Spinal cord (tissue), 10 donors: ENCODE data around the gene CEP112. TPM values are rescaled to one million over a fixed set of nuclear protein-coding genes. Genes with fewer than 3 reads are reported as not detected.

ENCODE experiments used
- DNase-seq, 6 donors: peaks; one replicate each; pipeline versions ENCODE4 v3.0.0 to v3.0.0-alpha.2; 2013 to 2015; ENCODE audit warnings: low spot score in 6 of 6, low read depth in 4 of 6
- H3K27ac ChIP-seq: one replicate; pipeline ENCODE4 v1.5.1; 2013; ENCODE audit warnings: low read depth, low read length, control low read depth
- H3K27me3 ChIP-seq: one replicate; pipeline ENCODE4 v1.6.1; 2013; ENCODE audit warnings: low read length; ENCODE audit not compliant: control insufficient read depth, insufficient read depth
- H3K36me3 ChIP-seq: one replicate; pipeline ENCODE4 v1.6.1; 2013; ENCODE audit warnings: low read length; ENCODE audit not compliant: control insufficient read depth, insufficient read depth
- H3K4me1 ChIP-seq: one replicate; pipeline ENCODE4 v1.6.1; 2013; ENCODE audit warnings: low read length; ENCODE audit not compliant: control insufficient read depth, insufficient read depth
- H3K4me3 ChIP-seq: one replicate; pipeline ENCODE4 v1.5.1; 2013; ENCODE audit warnings: low read depth, low read length, control low read depth
- H3K9me3 ChIP-seq: one replicate; pipeline ENCODE4 v1.6.1; 2013; ENCODE audit warnings: low read length; ENCODE audit not compliant: control insufficient read depth, insufficient read depth
- WGBS: methylation state at CpG from one replicate; pipeline ENCODE4 v1.1.5; 2013; ENCODE audit warnings: missing lambda C conversion rate; ENCODE audit not compliant: insufficient coverage; 5-methylcytosine and 5-hydroxymethylcytosine counted together
- polyA plus RNA-seq, 2 donors: library from polyadenylated mRNA; unstranded; fragments of 120-200 nt; gene quantifications; one replicate each; pipeline ENCODE4 v1.2.1, GENCODE V29; 2013; ENCODE audit not compliant: insufficient read length in 2 of 2
- total RNA-seq, 2 donors: library from RNA; depleted of rRNA in 1 of 2; stranded (reverse); fragments of 120-200 nt in 1 of 2; fragments of >200 nt in 1 of 2; gene quantifications; one replicate each; pipeline versions ENCODE4 v1.2.3 to v1.2.4, GENCODE V29; 2013 to 2014
- donor health status: healthy.

CEP112 gene
- total and polyA plus RNA-seq, 4 donors: 9.1 to 26.2 (median 17.6) TPM

- H3K27ac ChIP-seq: peak overlapping the region; percentile 65
Measured at GRCh38 chr17:65918500-65918899, 273.4 kb downstream of the CEP112 start.

GRCh38 chr17:65917560-65917959, 274.4 kb downstream of the CEP112 start:
- H3K36me3 ChIP-seq: no peaks in the 10 kb centered on the region
- WGBS: 80% methylated on average over 6 of the region's 6 CpGs
- H3K4me3 ChIP-seq: no peak overlapping the region
- H3K27ac ChIP-seq: no peak overlapping the region
- H3K27me3 ChIP-seq: no peaks in the 10 kb centered on the region
- no peaks in the 10 kb centered on the region for H3K4me1 ChIP-seq
- no peak for DNase-seq
- H3K9me3 ChIP-seq: no peaks in the 10 kb centered on the region

More at GRCh38 chr17:65918500-65918899, 273.4 kb downstream of the CEP112 start:
- Histone ChIP-seq H3K9me3 (no peaks in the 10 kb centered on the region), H3K27me3 (no peaks in the 10 kb centered on the region), H3K36me3 (no peaks in the 10 kb centered on the region), H3K4me3 (no peak overlapping the region), H3K4me1 (no peaks in the 10 kb centered on the region)
- WGBS: no CpG with 5 or more reads among the region's 1 CpG
- no peak for DNase-seq

GRCh38 chr17:65916425-65916824, 275.5 kb downstream of the CEP112 start:
- H3K4me1 ChIP-seq: no peaks in the 10 kb centered on the region
- no peak overlapping the region for H3K4me3 ChIP-seq
- no peak for DNase-seq
- no peaks in the 10 kb centered on the region for H3K9me3 ChIP-seq
- no peak overlapping the region for H3K27ac ChIP-seq
- no peaks in the 10 kb centered on the region for H3K27me3 ChIP-seq
- no peaks in the 10 kb centered on the region for H3K36me3 ChIP-seq
- WGBS: 100% methylated on average over 1 of the region's 2 CpGs

GRCh38 chr17:65914784-65915342, 277.1 kb downstream of the CEP112 start:
- no peak overlapping the region for H3K27ac ChIP-seq
- H3K4me3 ChIP-seq: no peak overlapping the region
- no peaks in the 10 kb centered on the region for H3K27me3 ChIP-seq
- 93% methylated on average over 5 of the region's 5 CpGs for WGBS
- no peaks in the 10 kb centered on the region for H3K9me3 ChIP-seq
- DNase-seq: no peak
- no peaks in the 10 kb centered on the region for H3K4me1 ChIP-seq
- H3K36me3 ChIP-seq: no peaks in the 10 kb centered on the region

GRCh38 chr17:65913326-65913850, 278.5 kb downstream of the CEP112 start:
- Histone ChIP-seq H3K4me1 (no peaks in the 10 kb centered on the region), H3K9me3 (no peaks in the 10 kb centered on the region), H3K27me3 (no peaks in the 10 kb centered on the region), H3K4me3 (no peak overlapping the region), H3K27ac (no peak overlapping the region), H3K36me3 (no peaks in the 10 kb centered on the region)
- peak in 2 of 6 donors; percentile 54 to 75 for DNase-seq
- 80% methylated on average over 1 of the region's 4 CpGs for WGBS

GRCh38 chr17:65910836-65911235, 281.1 kb downstream of the CEP112 start:
- Histone ChIP-seq H3K4me1 (no peaks in the 10 kb centered on the region), H3K4me3 (no peak overlapping the region), H3K27me3 (no peaks in the 10 kb centered on the region), H3K36me3 (no peaks in the 10 kb centered on the region), H3K9me3 (no peaks in the 10 kb centered on the region), H3K27ac (no peak overlapping the region)
- WGBS: no CpG with 5 or more reads among the region's 1 CpG
- DNase-seq: no peak

- Histone ChIP-seq H3K4me3 (no peak overlapping the region), H3K9me3 (no peaks in the 10 kb centered on the region), H3K36me3 (no peaks in the 10 kb centered on the region), H3K27ac (peak overlapping the region; percentile 61), H3K4me1 (peaks cover 4% of the 10 kb centered on the region), H3K27me3 (no peaks in the 10 kb centered on the region)
- peak in 3 of 6 donors; percentile 32 to 81 (median 74) for DNase-seq
- 25% methylated on average over 8 of the region's 11 CpGs for WGBS
Measured at GRCh38 chr17:65902831-65903522, 289.0 kb downstream of the CEP112 start.

- Histone ChIP-seq H3K4me1 (peaks cover 4% of the 10 kb centered on the region), H3K27me3 (no peaks in the 10 kb centered on the region), H3K4me3 (no peak overlapping the region), H3K27ac (peak overlapping the region; percentile 61), H3K36me3 (no peaks in the 10 kb centered on the region), H3K9me3 (no peaks in the 10 kb centered on the region)
- 72% methylated on average over 7 of the region's 10 CpGs for WGBS
- DNase-seq: peak in 2 of 6 donors; percentile 45 to 87
Measured at GRCh38 chr17:65902155-65902554, 289.8 kb downstream of the CEP112 start.

- no peaks in the 10 kb centered on the region for H3K27me3 ChIP-seq
- no peaks in the 10 kb centered on the region for H3K36me3 ChIP-seq
- peak in 2 of 6 donors; percentile 49 to 74 for DNase-seq
- H3K9me3 ChIP-seq: no peaks in the 10 kb centered on the region
- no peak overlapping the region for H3K4me3 ChIP-seq
- H3K4me1 ChIP-seq: peaks cover 4% of the 10 kb centered on the region
- no peak overlapping the region for H3K27ac ChIP-seq
Measured at GRCh38 chr17:65901394-65901793, 290.5 kb downstream of the CEP112 start.

GRCh38 chr17:65900216-65900615, 291.7 kb downstream of the CEP112 start:
- Histone ChIP-seq H3K4me3 (no peak overlapping the region), H3K27ac (no peak overlapping the region), H3K4me1 (peaks cover 4% of the 10 kb centered on the region), H3K36me3 (no peaks in the 10 kb centered on the region), H3K9me3 (no peaks in the 10 kb centered on the region), H3K27me3 (no peaks in the 10 kb centered on the region)
- WGBS: no CpG with 5 or more reads among the region's 6 CpGs
- DNase-seq: peak in 1 of 6 donors; percentile 60
